NCI-H1417 treated with DMSO at 0.1 percent for 48 hours (cell line): Measurements from ENCODE around the gene AVP.
"Not testable (repeated sequence)": the region's sequence is repeated elsewhere in the genome, so short reads cannot be mapped to it uniquely, and the experiment has no call there.

ENCODE experiments used
- DNase-seq: peaks from one replicate; lab custom pipeline; 2025; lab: John Stamatoyannopoulos, UW

Gene AVP

GRCh38 chr20:3082955-3083952 lies 1.3 kb downstream of the AVP start:
- DNase-seq, result no peak

DNA sequence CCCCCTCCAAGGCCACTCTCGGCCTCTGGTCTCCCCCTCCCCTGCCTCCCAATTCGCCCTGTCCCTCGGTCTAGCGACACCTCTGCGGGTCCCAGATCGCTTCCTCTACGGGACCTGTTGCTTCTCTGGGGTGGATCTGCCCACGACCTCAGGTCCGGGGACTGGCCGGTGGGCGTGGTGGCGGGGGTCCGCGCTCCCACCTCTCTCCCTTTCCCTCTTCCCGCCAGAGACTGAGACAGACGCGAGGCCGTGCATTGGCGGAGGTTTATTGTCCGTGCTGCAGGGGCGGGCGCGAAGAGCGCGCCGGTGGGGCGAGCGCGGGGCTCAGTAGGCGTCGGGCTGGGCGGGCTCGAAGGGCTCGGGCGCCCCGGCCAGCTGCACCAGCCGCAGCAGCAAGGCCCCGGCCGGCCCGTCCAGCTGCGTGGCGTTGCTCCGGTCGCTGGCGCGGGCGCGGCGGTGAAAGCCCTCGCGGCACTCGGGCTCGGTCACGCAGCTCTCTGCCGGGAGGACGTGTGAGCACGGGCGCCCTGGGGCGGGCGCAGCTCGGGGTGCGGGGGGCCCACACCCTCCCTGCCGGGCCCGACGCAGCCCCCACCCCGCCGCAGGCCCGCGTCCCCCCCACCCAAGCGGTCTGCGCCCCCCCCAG lies 2.1 kb downstream of the AVP start:
- DNase-seq, result no peak

DNA sequence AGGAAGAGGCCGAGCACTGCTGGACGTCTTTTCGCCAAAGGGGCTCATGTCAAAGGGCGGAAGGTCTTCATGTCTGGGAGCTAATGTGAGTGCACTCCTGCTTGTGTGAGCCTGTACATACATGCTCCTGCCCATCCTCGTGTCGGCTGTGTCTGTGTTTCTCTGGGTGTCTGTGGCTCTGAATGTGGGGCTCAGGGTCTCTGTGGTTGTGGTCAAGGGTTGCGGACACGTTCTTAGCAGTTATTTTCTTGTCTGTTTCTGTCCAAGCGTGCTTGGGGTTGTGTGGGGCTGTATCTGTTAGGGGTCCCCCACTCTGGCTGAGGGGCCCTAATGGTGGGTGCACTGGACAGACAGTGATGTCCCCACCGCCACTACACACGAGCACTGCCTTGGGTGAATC lies 2.9 kb downstream of the AVP start:
- no peak for DNase-seq

GRCh38 chr20:3080939-3081388 lies 3.6 kb downstream of the AVP start:
- no peak for DNase-seq

DNA sequence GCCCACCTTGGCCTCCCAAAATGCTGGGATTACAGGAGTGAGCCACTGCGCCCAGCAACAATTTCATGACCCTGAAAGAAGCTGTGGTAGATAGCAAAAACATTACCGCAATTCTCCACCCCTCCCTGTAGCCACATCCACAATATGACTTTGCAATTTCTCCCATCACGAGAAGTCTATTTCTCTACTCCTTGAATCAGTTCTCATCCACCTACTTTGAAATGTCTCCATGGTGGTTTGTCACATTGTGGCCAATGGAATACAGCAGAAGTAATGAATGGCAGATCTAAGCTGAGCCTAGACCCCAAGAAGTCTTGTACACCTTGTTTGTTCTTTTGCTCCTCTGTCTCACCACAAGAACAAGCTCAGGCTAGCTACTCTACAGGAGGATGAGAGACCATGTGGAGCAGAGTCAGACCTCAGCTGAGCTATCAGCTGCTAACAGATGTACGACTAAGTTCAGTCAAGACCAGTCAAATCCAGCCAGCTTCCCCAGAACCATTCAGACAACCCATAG lies 6.8 kb downstream of the AVP start:
- DNase-seq, result no peak

- DNase-seq, result not testable (repeated sequence)
Observed at GRCh38 chr20:3075315-3075714, 9.2 kb downstream of the AVP start.

DNA sequence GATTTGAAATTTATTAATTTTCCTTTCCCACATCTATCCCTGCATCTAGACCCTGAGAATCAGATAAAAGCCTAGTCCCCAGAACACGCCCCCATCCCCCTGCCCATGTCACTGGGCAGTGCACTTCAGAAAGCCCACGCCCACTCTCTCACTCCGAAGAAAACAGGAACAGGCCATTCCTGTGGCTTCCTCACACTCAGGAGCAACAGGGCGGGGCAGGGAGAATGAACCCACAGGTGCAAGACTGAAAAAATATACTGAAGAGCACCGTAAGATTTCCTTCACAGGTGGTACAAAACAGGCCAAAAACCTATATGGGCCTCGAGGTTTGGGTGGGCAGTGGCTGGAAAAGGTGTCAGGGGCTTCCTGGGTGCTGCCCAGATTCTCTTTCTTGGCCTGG lies 9.7 kb downstream of the AVP start:
- DNase-seq, result no peak

DNA sequence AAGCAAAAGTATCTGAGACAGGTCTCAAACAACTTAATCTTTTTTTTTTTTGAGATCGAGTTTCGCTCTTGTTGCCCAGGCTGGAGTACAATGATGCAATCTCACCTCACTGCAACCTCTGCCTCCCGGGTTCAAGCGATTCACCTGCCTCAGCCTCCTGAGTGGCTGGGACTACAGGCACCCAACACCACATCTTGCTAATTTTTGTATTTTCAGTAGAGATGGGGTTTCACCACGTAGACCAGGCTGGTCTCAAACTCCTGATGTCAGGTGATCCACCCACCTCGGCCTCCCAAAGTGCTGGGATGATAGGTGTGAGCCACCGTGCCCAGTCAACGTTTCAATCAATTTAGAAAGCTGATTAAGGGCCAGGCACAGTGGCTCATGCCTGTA lies 11.3 kb downstream of the AVP start:
- DNase-seq, result not testable (repeated sequence)

GRCh38 chr20:3072530-3073250 lies 11.8 kb downstream of the AVP start:
- DNase-seq, result no peak

GRCh38 chr20:3071610-3072529 lies 12.7 kb downstream of the AVP start, which contains the start of gene OXT:
OXT (plus strand) TSS chr20:3071620; CDS start chr20:3071656, 36 bp downstream.
- DNase-seq, result no peak

GRCh38 chr20:3071266-3071609 lies 13.3 kb downstream of the AVP start:
- DNase-seq, result no peak

DNA sequence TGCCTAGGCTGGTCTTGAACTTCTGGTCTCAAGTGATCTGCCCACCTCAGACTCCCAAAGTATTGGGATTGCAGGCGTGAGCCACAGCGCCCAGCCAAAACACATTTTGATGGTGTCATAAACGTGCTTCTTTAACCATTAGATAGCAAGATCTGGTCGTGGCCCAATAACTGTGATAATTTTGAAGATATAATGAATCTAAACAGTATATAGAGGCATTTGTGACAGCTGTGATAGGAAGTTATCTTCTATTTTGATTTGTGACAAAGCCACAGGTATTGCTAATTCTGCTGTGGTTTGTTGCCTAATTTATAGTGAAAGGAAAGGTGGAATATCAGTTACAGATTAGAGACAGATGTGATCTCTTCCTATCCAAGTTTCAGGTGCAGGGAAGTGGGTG lies 13.8 kb downstream of the AVP start:
- DNase-seq, result no peak

- no peak for DNase-seq
Observed at GRCh38 chr20:3068986-3069900, 15.3 kb downstream of the AVP start.

DNA sequence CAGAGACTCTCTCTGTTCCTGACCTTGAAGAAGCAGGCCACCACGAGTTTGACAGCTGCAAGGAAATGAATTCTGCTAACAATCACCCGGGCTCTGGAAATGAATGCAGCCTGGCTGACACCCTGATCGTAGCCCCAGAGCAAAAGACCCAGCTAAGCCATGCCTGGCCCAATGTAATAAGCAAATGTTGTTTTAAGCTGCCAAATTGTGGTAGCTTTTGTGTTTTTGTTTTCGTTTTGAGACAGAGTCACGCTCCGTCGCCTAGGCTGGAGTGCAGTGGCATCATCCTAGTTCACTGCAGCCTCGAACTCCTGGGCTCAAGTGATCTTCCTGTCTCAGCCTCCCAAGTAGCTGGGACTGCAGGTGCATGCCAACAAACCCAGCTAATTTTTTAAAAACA lies 16.4 kb downstream of the AVP start:
- DNase-seq, result no peak

- DNase-seq, result no peak
Observed at GRCh38 chr20:3067139-3068014, 17.1 kb downstream of the AVP start.

DNA sequence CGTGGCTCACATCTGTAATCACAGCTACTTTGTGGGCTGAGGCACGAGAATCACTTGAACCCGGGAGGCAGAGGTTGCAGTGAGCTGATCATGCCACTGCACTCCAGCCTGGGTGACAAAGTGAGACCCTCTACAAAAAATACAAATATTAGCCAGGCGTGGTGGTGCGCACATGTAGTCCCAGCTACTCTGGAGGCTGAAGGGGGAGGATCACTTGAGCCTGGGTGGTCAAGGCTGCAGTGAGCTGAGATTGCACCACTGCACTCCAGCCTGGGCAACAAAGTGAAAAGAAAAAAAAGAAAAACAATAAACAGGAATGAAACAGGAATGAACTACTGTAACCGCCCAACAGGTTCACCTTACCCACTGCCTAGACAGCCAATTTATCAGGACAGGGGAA lies 20.4 kb downstream of the AVP start:
- not testable (repeated sequence) for DNase-seq

DNA sequence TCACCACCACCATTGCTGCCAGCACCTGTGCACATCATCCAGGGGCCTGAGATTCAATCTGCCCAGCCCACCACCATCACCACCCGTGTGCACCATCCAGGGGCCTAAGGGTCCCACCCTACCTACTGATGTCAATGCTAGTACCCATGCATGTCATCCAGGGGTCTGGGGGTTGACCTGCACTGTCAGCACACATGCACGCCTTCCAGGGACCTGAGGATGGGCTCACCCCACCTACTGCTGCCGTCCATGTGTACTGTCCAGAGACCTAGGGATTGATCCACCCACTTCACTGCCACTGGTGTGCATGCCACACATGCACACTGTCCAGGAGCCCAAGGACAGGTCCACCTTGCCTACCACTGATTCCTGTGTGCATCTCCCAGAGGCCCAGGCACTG lies 25.0 kb downstream of the AVP start:
- DNase-seq, result no peak

DNA sequence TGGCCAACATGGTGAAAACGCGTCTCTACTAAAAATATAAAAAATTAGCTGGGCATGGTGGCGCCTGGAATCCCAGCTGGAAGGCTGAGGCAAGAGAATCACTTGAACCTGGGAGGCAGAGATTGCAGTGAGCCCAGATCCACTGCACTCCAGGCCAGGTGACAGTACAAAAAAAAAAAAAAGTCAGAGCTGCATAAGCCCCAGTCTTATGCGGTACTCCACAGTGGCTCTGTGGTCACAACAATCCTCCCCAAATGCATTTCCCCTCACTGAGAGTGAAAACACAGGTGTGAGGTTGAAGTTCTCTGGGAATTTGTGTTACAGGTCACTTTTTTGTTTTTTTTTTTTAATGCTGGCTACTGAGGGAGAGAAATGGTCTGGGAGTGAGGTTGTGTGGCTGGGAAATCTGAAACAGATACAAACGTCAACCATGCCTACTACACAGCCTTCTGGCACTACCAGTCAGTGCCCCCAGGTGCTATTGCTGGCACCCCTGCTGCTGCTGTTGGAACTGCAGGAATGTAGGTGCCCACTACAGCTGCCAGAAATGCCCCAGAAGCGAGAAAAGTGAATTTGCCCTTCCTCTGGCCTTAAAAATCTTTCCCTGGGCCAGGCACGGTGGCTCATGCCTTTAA lies 33.0 kb downstream of the AVP start:
- no peak for DNase-seq
